Parathyroid adenoma (tissue), 2 donors: ENCODE results near the gene HS6ST2.

Source experiments
- H2AFZ ChIP-seq: fragments of 300-600 bp; sonication (generic); one replicate; pipeline ENCODE4 v1.7.0; 2017; ENCODE audit warnings: antibody characterized with exemption, mild to moderate bottlenecking
- H3K27ac ChIP-seq: fragments of 300-600 bp; sonication (generic); one replicate; pipeline ENCODE4 v1.7.0; 2017
- H3K27me3 ChIP-seq: fragments of 300-600 bp; sonication (generic); one replicate; pipeline ENCODE4 v1.7.0; 2017; ENCODE audit warnings: low read length; ENCODE audit not compliant: control insufficient read depth, insufficient read depth
- H3K36me3 ChIP-seq: fragments of 300-600 bp; sonication (generic); one replicate; pipeline ENCODE4 v1.7.0; 2017; ENCODE audit warnings: low read length; ENCODE audit not compliant: control insufficient read depth, insufficient read depth
- H3K4me1 ChIP-seq: fragments of 300-600 bp; sonication (generic); one replicate; pipeline ENCODE4 v1.7.0; 2017; ENCODE audit warnings: control low read depth
- H3K4me2 ChIP-seq: fragments of 300-600 bp; sonication (generic); one replicate; pipeline ENCODE4 v1.7.0; 2017; ENCODE audit warnings: low read length
- H3K4me3 ChIP-seq: fragments of 300-600 bp; sonication (generic); one replicate; pipeline ENCODE4 v1.7.0; 2017; ENCODE audit warnings: low read depth, low read length
- H3K79me2 ChIP-seq: fragments of 300-600 bp; sonication (generic); one replicate; pipeline ENCODE4 v1.7.0; 2017; ENCODE audit warnings: control low read depth
- H3K9ac ChIP-seq: fragments of 300-600 bp; sonication (generic); one replicate; pipeline ENCODE4 v1.7.0; 2017; ENCODE audit warnings: mild to moderate bottlenecking
- H3K9me3 ChIP-seq: fragments of 300-600 bp; sonication (generic); one replicate; pipeline ENCODE4 v1.7.0; 2017; ENCODE audit warnings: low read length; ENCODE audit not compliant: control insufficient read depth
- CTCF ChIP-seq: fragments of 300-600 bp; sonication (generic); IDR thresholded peaks from one replicate; pipeline ENCODE4 v1.7.0; 2017; ENCODE audit warnings: antibody characterized with exemption, mild to moderate bottlenecking
- donor health status: primary hyperparathyroidism.

The HS6ST2 gene

GRCh38 chrX:132958091-132958703, at the start of gene HS6ST2:
HS6ST2 (minus strand) TSS chrX:132958629.
- no peak within 1 kb of the TSS for H3K9ac ChIP-seq
- no peaks in the 10 kb centered on the region for H3K4me1 ChIP-seq
- H3K36me3 ChIP-seq, result no peaks in the 10 kb centered on the region
- H3K27me3 ChIP-seq, result no peaks in the 10 kb centered on the region
- no peaks in the 10 kb centered on the region for H3K9me3 ChIP-seq
- peak within 1 kb of the TSS; percentile 44 for H3K4me2 ChIP-seq
- no peaks in the 10 kb centered on the region for H3K79me2 ChIP-seq
- H3K4me3 ChIP-seq, result peak within 1 kb of the TSS; percentile 27
- H3K27ac ChIP-seq, result no peak within 1 kb of the TSS
- no peak for TF ChIP-seq CTCF
- peak within 1 kb of the TSS; percentile 1 for H2AFZ ChIP-seq

- no peak for TF ChIP-seq CTCF
- no peaks in the 10 kb centered on the region for H3K79me2 ChIP-seq
- no peak overlapping the region for H3K4me2 ChIP-seq
- H3K36me3 ChIP-seq, result no peaks in the 10 kb centered on the region
- H3K27me3 ChIP-seq, result no peaks in the 10 kb centered on the region
- no peak overlapping the region for H3K9ac ChIP-seq
- no peak overlapping the region for H3K4me3 ChIP-seq
- no peak overlapping the region for H3K27ac ChIP-seq
- H3K4me1 ChIP-seq, result no peaks in the 10 kb centered on the region
- H2AFZ ChIP-seq, result no peak overlapping the region
- H3K9me3 ChIP-seq, result no peaks in the 10 kb centered on the region
Measured at GRCh38 chrX:133007458-133007857, 49.0 kb upstream of the HS6ST2 start.

- H3K9me3 ChIP-seq, result no peaks in the 10 kb centered on the region
- H3K27me3 ChIP-seq, result no peaks in the 10 kb centered on the region
- no peak overlapping the region for H2AFZ ChIP-seq
- H3K4me3 ChIP-seq, result no peak overlapping the region
- no peaks in the 10 kb centered on the region for H3K79me2 ChIP-seq
- H3K4me2 ChIP-seq, result no peak overlapping the region
- TF ChIP-seq CTCF, result no peak
- no peak overlapping the region for H3K27ac ChIP-seq
- no peaks in the 10 kb centered on the region for H3K36me3 ChIP-seq
- no peaks in the 10 kb centered on the region for H3K4me1 ChIP-seq
- H3K9ac ChIP-seq, result no peak overlapping the region
Measured at GRCh38 chrX:133005616-133006015, 47.2 kb upstream of the HS6ST2 start.

- H3K9ac ChIP-seq, result no peak overlapping the region
- H3K9me3 ChIP-seq, result no peaks in the 10 kb centered on the region
- H3K79me2 ChIP-seq, result no peaks in the 10 kb centered on the region
- H3K4me1 ChIP-seq, result no peaks in the 10 kb centered on the region
- H3K36me3 ChIP-seq, result no peaks in the 10 kb centered on the region
- no peaks in the 10 kb centered on the region for H3K27me3 ChIP-seq
- no peak overlapping the region for H3K4me3 ChIP-seq
- H3K4me2 ChIP-seq, result no peak overlapping the region
- H3K27ac ChIP-seq, result no peak overlapping the region
- TF ChIP-seq CTCF, result peak; percentile 16
- H2AFZ ChIP-seq, result no peak overlapping the region
Measured at GRCh38 chrX:133005042-133005441, 46.6 kb upstream of the HS6ST2 start.

- no peaks in the 10 kb centered on the region for H3K36me3 ChIP-seq
- H3K4me2 ChIP-seq, result no peak overlapping the region
- TF ChIP-seq CTCF, result no peak
- H3K4me1 ChIP-seq, result no peaks in the 10 kb centered on the region
- no peak overlapping the region for H3K9ac ChIP-seq
- H3K27me3 ChIP-seq, result no peaks in the 10 kb centered on the region
- H3K27ac ChIP-seq, result no peak overlapping the region
- no peak overlapping the region for H2AFZ ChIP-seq
- no peaks in the 10 kb centered on the region for H3K79me2 ChIP-seq
- H3K4me3 ChIP-seq, result no peak overlapping the region
- no peaks in the 10 kb centered on the region for H3K9me3 ChIP-seq
Measured at GRCh38 chrX:132999209-132999608, 40.8 kb upstream of the HS6ST2 start.
